ENCODE results near the gene FADS2. TPM values are rescaled to one million over a fixed set of nuclear protein-coding genes. Genes with fewer than 3 reads are reported as not detected.

Gene FADS2
- total and polyA plus RNA-seq, 10 of the 15 experiments (the other 5 are each of a cell fraction or from before 2014, with no cell fraction given) = 3.3 to 313 (median 149) TPM

- Histone ChIP-seq H3K36me3 (ENCODE audit: control insufficient read depth in 2 of 2, insufficient read depth in 2 of 2, low read length in 1 of 2) (no peaks in the 10 kb centered on the region), H3K27ac (ENCODE audit: control insufficient read depth, insufficient read depth) (no peak overlapping the region), H3K4me2 (ENCODE audit: control insufficient read depth, insufficient read depth) (no peak overlapping the region), H3K4me3 (no peak overlapping the region), H3K79me2 (ENCODE audit: control insufficient read depth, insufficient read depth, low read length) (no peaks in the 10 kb centered on the region), H3K27me3 (replicated peaks in 1 of 2; ENCODE audit: control insufficient read depth in 2 of 2, insufficient read depth in 2 of 2, low read length in 1 of 2) (no peaks in the 10 kb centered on the region), H3K9ac (ENCODE audit: control insufficient read depth, insufficient read depth, low read length) (no peak overlapping the region), H2AFZ (ENCODE audit: control insufficient read depth, low read depth, low read length) (no peak overlapping the region), H3K9me3 (replicated peaks; ENCODE audit: control insufficient read depth, insufficient read depth, low read length) (no peaks in the 10 kb centered on the region; the same call in 2 of the 3 replicates), H3K4me1 (ENCODE audit: control insufficient read depth, insufficient read depth, low read length) (peaks cover 15% of the 10 kb centered on the region), H4K20me1 (ENCODE audit: control insufficient read depth, insufficient read depth) (no peaks in the 10 kb centered on the region)
- BruUV-seq (replicated peaks) = no TSS peak
- RAD21 ChIA-PET (ENCODE audit: unreplicated experiment) = no interaction called here
- CTCF ChIA-PET = interaction anchor here (1.1 to 1.8 kb wide), 3 partner anchors 12 to 196 kb away, joined by 3 to 6 read pairs (median 5); no protein-coding TSS in a partner anchor
- SMC1A ChIA-PET (ENCODE audit: uncharacterized antibody, unreplicated experiment) = interaction anchor here (1.2 to 1.7 kb wide), 2 partner anchors 61 to 88 kb away, joined by 4 to 5 read pairs; no protein-coding TSS in a partner anchor
- WGBS (ENCODE audit: insufficient coverage, insufficient replicate concordance, low lambda C conversion rate, missing lambda C conversion rate) = 54% methylated on average over 13 of the region's 13 CpGs
- FAIRE-seq (no peak), DNase-seq (ENCODE audit: low read depth, low spot score) (no peak), ATAC-seq (no peak)
- intact Hi-C loops (cut with micrococcal nuclease; ENCODE audit: unreplicated experiment) = no loop called here
- POLR2A ChIA-PET = interaction anchor here (0.9 kb wide), 1 partner anchor 12 kb away, joined by 3 read pairs; no protein-coding TSS in a partner anchor
- in situ Hi-C loops (cut with MboI) = no loop called here
- TF ChIP-seq CTCF (IDR thresholded peaks at IDR 0.05 in 2 of 3, conservative IDR thresholded peaks at IDR 0.05 in 1 of 3; ENCODE audit: control insufficient read depth in 2 of 3, extremely low read depth in 1 of 3, insufficient read depth in 1 of 3, low read depth in 3 of 3, low read length in 3 of 3) = no peak
- no peak for TF ChIP-seq MYC (IDR thresholded peaks at IDR 0.05; ENCODE audit: insufficient read depth, insufficient read length, insufficient replicate concordance, low read length, severe bottlenecking)
- no peak for TF ChIP-seq ATF2 (IDR thresholded peaks at IDR 0.05; ENCODE audit: low read length)
- TF ChIP-seq RELA (IDR thresholded peaks at IDR 0.05; ENCODE audit: borderline replicate concordance, partially characterized antibody) = no peak
- TF ChIP-seq ELK1 (IDR thresholded peaks at IDR 0.05; ENCODE audit: low read depth, low read length) = no peak
- TF ChIP-seq TCF12 (IDR thresholded peaks at IDR 0.05; ENCODE audit: low read depth, low read length) = no peak
- TF ChIP-seq ZBTB11 (CRISPR knock-in tag; IDR thresholded peaks at IDR 0.05) = no peak
- no peak for TF ChIP-seq BHLHE40 (IDR thresholded peaks at IDR 0.05; ENCODE audit: borderline replicate concordance in 1 of 2, low read depth in 2 of 2, low read length in 1 of 2)
- no peak for TF ChIP-seq SMARCA5 (IDR thresholded peaks at IDR 0.05)
Measured at GRCh38 chr11:61885784-61886580, 57.9 kb downstream of the FADS2 start.

Data from GM12878 (cell line).